Measurements from ENCODE around the gene GK.
"Not testable (repeated sequence)": the region's sequence is repeated elsewhere in the genome, so short reads cannot be mapped to it uniquely, and the experiment has no call there.

Gene GK

GRCh38 chrX:30654386-30654785 lies 1.2 kb downstream of the GK start:
- not testable (repeated sequence) for DNase-seq (ENCODE audit: low read depth in 2 of 2)

DNA sequence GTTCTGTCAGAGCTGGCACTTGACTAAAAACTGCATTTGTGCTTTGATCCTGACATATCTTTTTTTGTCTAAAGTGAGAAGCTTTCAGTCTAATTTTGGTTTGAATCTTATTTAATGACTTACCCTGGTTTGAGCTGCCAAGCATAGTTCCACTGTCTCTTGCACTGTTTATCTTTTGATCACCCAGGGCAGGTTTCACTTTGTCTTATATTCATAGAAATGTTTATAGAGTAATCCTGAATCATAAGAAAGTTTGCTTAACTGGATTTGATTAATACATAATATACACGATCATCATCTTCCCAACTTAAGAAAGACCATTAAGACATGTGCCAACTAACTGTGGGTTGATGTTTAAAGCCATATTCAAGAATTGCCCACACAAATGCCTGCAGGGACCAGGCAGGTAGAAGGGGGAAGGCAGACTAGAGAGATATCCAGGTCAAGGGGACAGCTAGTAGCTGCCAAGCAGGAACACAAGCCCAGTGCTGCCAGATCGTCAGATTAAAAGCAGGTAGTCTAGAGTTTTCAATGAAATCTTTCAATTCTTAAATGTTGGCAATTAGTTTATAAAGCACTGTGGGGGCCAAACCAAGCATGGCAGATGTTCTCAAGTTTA lies 1.9 kb downstream of the GK start:
- no peak for DNase-seq (ENCODE audit: low read depth in 2 of 2)

- DNase-seq (ENCODE audit: low read depth in 2 of 2) = no peak
Measured at GRCh38 chrX:30655991-30656390, 2.8 kb downstream of the GK start.

DNA sequence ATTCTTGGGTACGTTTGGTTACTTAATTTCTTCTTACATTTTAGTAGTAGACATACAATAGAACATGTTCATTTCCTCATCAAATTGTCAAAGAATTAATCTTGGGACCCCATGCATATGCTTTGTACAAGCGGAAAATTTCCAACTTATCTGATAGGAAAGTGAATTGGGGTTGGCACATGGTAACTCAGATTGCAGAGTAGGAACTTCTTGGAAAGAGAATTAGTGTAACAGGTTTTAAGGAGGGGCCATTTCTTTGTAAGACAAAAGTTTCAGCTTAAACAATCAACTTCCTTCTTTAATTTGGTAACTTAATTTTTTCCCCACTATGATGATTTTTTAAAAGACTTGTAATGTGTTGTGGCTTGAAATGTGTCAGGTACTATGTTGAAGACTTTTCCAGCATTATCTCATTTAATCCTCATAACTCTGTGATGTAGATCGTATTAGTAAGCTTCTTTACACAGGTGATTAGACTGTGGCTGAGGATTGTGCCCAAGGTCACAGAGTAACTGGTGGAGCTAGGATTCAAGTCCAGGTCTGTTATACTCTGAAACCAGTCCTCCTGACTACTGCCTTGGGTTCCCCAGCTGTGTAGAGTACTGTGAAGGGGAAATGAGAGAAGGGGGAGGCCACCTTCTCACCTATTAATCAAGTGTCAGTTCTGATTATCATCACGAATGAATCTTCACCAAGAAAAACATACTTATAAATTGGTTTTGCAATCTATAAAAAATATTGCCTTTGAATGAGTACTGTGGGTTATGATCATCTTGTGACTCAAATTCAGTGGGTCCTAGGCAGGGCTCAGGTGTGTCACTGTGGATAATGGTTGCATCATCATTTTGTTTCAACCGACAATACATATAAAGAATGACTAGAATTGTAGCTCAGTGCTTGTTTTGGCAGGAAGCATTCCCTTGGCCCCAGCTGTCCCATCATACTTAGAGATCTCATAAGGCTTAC lies 4.3 kb downstream of the GK start:
- no peak for DNase-seq (ENCODE audit: low read depth in 2 of 2)

DNA sequence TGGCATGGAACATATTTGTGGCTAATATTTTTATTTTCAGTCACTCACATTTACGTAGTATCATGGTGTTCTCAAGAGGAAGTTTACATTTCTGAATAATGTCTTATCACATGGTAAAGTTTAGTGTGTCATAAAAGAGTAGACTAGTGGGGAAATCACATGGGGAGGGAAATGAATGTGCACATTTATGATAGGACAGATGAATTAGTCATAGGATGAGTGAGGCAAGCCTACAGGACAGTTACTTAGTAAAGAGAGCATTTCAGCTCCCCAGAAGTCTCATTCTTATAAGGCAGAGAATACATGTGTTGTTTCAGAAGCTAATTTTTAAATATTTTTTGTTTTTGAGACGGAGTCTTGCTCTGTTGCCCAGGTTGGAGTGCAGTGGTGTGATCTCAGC lies 6.2 kb downstream of the GK start:
- no peak for DNase-seq (ENCODE audit: low read depth in 2 of 2)

DNA sequence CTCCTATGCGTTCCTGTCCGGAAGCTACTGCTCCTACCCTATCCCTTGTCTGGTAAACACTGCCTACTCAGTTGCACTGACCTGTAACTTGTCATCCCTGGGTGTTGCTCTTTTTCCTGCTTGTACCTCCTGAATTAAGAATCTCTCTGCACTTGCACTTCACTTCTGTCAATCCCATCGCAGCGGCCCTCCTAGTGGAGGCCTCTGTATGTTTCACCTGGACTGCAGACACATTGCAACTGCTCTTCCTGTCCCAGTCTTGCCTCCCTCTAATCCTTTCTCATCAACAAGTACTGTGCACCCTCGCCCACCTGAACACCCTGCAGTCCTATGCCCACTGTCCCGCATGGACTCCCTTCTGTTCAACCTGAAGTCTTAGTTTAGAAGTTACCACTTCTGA lies 8.0 kb downstream of the GK start:
- no peak for DNase-seq (ENCODE audit: low read depth in 2 of 2)

DNA sequence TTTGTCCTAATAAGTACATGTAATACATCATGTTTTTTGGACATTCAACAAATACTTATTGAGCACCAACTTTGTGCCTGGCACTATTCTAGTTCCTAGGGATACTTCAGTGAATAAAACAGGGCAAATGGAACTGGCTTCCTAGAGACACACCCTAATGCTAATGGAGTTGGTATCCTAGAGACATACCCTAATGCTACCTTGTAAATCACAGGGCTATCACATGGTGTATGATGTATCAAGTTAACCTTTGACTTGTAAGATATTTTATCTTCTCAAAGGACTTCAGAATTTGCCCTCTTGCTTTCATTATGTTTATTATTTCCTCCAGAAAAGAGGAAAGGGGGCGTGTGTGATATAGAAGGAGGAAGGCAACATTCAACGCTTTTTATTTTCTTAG lies 10.1 kb downstream of the GK start:
- DNase-seq (ENCODE audit: low read depth in 2 of 2) = no peak

GRCh38 chrX:30665471-30665870 lies 12.2 kb downstream of the GK start:
- no peak for DNase-seq (ENCODE audit: low read depth in 2 of 2)

- DNase-seq (ENCODE audit: low read depth in 2 of 2) = no peak
Measured at GRCh38 chrX:30666094-30666493, 12.9 kb downstream of the GK start.

- no peak for DNase-seq (ENCODE audit: low read depth in 2 of 2)
Measured at GRCh38 chrX:30668581-30668980, 15.4 kb downstream of the GK start.

GRCh38 chrX:30671189-30671588 lies 18.0 kb downstream of the GK start:
- DNase-seq (ENCODE audit: low read depth in 2 of 2) = not testable (repeated sequence)

GRCh38 chrX:30673127-30673796 lies 20.0 kb downstream of the GK start:
- DNase-seq (ENCODE audit: low read depth in 2 of 2) = no peak

DNA sequence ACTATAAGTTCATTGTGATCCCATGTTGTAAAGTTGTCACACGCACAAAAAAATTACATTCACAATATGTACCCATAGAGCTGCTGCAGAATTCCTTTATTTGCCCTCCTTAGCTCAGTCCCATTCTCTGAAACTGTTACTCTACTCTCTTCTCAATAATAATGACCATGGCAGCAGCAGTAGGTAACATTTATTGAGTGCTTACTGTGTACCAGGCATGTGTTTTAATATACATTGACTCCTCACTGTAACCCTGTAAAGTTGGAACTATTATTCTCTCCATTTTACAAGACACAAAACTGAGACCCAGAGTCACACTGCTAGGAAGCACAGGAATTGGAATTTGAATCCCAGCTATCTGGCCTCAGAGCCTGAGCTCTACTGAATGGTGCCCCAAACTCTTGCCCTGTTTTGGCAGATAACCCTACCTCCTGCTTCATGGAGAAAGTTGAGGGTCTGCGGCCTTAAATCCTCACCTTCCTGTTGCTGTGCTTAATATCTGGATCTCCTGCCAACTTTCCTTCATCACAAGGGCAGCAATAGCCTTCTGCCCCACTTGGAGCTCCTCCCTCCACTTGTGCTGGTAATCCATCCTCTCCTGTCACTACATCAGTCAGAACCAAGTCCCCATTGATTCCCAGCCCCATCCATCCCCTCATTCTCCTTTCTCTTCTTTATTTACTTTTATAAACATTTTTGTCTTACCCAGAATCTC lies 20.8 kb downstream of the GK start:
- no peak for DNase-seq (ENCODE audit: low read depth in 2 of 2)

DNA sequence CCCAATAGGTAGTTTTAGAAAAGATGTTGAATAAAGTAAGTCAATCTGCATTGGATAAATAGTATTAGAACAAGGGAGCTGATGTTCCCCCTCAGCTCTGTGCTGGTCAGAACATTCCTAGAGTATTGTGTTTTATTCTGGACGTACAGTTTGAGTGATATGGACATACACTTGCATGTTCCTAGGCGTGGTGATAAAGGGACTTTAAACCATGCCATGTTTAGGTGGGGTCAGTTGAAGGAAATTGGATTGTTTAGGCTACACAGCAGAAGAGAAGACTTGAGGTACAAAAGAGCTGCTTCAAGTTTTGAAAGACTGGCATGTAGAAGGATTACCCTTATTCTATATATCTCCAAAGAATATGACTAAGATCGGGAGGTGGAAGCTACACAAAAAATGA lies 21.6 kb downstream of the GK start:
- no peak for DNase-seq (ENCODE audit: low read depth in 2 of 2)

DNA sequence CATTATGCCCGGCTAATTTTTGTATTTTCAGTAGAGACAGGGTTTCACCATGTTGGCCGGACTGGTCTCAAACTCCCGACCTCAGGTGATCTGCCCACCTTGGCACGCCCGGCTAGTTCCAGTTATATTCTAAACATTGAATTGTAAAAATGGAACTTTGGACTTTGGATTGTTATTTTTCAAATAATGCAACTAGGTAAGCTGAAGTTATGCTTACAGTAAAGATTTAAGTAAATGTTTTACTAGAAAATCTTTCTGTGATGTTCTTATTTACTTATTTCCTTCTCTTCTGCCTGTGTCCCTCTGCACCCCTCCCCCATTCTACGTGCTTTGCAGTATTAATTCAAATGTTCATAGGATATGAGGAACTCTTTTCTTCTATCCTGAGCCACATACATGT lies 26.1 kb downstream of the GK start:
- DNase-seq (ENCODE audit: low read depth in 2 of 2) = no peak

DNA sequence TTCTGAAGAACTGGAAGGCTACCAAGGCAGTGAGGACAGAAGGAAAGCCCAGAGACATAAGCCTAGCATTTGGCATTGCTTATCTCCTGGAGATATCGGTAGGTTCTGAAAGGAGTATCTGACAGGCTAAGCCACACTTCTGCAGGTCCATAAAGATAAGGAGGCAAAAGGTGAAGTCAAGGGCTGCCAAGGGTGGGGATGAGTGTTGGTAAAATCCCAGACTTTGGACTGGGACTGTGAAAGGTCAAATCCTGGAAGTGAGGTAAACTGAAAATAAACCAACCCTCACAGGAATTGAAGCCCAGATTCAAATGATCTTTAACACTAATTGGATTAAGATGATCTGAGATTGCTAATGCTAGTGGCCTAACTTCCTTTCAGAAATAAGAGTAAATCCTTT lies 27.4 kb downstream of the GK start:
- no peak for DNase-seq (ENCODE audit: low read depth in 2 of 2)

DNA sequence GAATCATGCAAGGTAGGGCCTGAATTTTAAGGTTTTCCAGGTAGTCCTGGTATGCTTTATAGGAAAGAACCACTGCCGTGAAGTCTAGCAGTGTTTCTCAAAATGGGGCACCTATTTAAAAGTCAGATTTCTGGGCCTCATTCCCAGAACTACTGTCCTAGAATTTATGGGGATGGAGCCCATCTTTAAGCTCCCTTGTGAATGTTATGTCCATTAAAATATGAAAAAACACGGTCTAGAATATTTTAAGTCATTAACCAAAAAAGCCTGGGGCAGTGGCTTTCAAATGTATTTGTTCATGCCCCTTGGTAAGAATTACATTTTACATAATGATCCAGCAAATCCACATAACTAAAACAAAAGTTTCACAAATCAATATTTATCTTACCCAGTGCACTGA lies 35.4 kb downstream of the GK start:
- no peak for DNase-seq (ENCODE audit: low read depth in 2 of 2)

- DNase-seq (ENCODE audit: low read depth in 2 of 2) = no peak
Measured at GRCh38 chrX:30689116-30689515, 35.9 kb downstream of the GK start.

DNA sequence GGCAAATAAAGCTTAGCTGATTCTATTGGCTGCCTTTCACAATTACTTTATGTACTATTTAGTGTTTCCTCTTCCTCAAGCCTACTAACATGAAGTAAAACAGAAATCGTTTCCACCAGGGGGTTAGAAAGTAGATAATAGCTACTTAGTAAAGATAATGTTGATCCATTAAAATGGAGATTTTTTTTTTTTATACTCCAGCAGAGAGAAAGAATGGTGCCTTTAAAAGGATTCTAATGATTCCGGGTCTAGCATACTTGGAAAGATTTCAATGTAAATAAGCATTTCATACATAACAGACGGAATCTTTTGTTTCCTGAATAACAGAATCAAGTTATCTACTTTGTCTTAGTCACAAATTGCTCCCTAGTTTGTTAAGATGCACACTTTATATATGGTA lies 37.1 kb downstream of the GK start:
- DNase-seq (ENCODE audit: low read depth in 2 of 2) = no peak

GRCh38 chrX:30693999-30694650 lies 40.9 kb downstream of the GK start:
- no peak for DNase-seq (ENCODE audit: low read depth in 2 of 2)

DNA sequence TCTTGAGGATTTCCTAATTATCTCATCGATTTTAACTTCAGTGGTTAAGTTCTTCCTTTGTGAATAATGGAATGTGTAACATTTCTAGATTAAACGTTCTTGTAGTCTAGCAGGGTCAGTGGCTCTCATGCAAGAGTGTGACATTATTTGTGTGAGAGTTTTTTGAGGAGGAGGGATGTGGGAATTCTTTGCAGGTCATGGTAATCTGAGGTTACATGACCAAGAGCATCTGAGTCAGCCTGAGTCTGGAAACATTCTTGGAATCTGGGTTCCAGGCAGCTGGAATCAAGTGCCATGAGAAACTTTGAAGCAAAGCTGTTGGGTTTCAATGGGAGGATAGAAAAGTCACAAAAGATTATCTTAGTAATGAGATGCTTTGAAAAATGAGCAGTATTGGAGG lies 49.5 kb downstream of the GK start:
- DNase-seq (ENCODE audit: low read depth in 2 of 2) = no peak
